ENCODE measurements around the gene ESYT2. TPM values are rescaled to one million over a fixed set of nuclear protein-coding genes. Genes with fewer than 3 reads are reported as not detected.
"Not testable (repeated sequence)": the region's sequence is repeated elsewhere in the genome, so short reads cannot be mapped to it uniquely, and the experiment has no call there.

ESYT2 gene
- total RNA-seq, 2 experiments from 2014 or later = 41.7 to 44.3 TPM

GRCh38 chr7:158720112-158720511, 109.2 kb downstream of the ESYT2 start:
- intact Hi-C loops (cut with micrococcal nuclease) = no loop called here
- Mint-ChIP-seq H3K9me3 (no peaks in the 10 kb centered on the region), H3K27ac (no peak overlapping the region), H3K27me3 (ENCODE audit: low read depth) (no peaks in the 10 kb centered on the region), H3K4me1 (ENCODE audit: low read depth) (no peaks in the 10 kb centered on the region), H3K4me3 (no peak overlapping the region), H3K36me3 (ENCODE audit: low read depth) (no peaks in the 10 kb centered on the region)
- CTCF ChIA-PET = interaction anchor here (1.7 kb wide), 1 partner anchor 11 kb away, joined by 3 read pairs; no protein-coding TSS in a partner anchor
- DNase-seq = no peak

- CTCF ChIA-PET = no interaction called here
- intact Hi-C loops (cut with micrococcal nuclease) = no loop called here
- Mint-ChIP-seq H3K4me3 (no peak overlapping the region), H3K27me3 (ENCODE audit: low read depth) (peaks cover 2% of the 10 kb centered on the region), H3K36me3 (ENCODE audit: low read depth) (no peaks in the 10 kb centered on the region), H3K9me3 (no peaks in the 10 kb centered on the region), H3K27ac (no peak overlapping the region), H3K4me1 (ENCODE audit: low read depth) (peaks cover 4% of the 10 kb centered on the region)
- DNase-seq = no peak
These were observed 112.5 kb downstream of the ESYT2 start for GRCh38 chr7:158716802-158717201.

DNA sequence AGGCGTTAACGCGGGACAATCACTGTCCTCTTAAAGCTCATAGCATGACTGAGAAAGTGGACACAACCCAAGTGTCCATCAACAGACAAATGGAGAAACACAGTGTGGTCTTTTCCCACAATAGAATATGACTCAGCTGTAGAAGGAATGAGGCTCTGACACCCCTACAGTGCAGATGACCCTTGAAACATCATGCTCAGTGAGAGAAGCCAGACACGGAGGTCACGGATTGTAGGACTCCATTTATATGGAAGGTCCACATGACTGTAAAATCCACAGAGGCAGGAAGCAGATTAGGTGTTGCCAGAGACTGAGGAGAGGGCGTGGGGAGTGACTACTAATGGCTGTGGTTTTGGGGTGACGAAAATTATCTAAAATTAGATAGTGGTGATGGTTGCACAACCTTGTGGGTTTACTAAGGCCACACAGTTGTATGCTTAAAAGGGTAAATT, 118.6 kb downstream of the ESYT2 start:
- H3K4me3 Mint-ChIP-seq = no peak overlapping the region
- no peak for DNase-seq
- H3K9me3 Mint-ChIP-seq = peaks cover 3% of the 10 kb centered on the region
- CTCF ChIA-PET = interaction anchor here (0.6 kb wide), 1 partner anchor 267 kb away, joined by 3 read pairs; no protein-coding TSS in a partner anchor
- H3K27me3 Mint-ChIP-seq (ENCODE audit: low read depth) = peaks cover 2% of the 10 kb centered on the region
- H3K4me1 Mint-ChIP-seq (ENCODE audit: low read depth) = peaks cover 9% of the 10 kb centered on the region
- no peak overlapping the region for H3K27ac Mint-ChIP-seq
- intact Hi-C loops (cut with micrococcal nuclease) = no loop called here
- no peaks in the 10 kb centered on the region for H3K36me3 Mint-ChIP-seq (ENCODE audit: low read depth)

DNA sequence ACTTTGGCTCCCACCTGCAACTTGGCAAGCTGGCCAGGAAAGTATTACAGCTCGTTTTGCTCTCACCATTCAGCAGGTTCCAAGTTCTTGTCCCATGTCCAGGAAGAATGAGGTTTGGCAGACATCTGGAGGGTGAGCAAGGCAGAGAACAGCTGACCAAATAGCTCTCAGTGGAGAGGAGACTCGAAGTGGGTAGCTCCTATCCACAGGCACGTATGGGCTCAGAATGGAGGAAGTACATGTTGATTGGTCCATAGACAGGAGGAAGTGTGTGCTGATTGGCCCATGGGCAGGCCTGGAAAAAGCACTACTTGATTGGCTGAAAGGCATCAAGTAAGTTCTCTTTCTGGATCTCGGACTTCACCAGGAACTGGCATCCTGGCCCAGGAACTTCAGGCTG, 121.7 kb downstream of the ESYT2 start:
- Mint-ChIP-seq H3K27ac (no peak overlapping the region), H3K9me3 (peaks cover 3% of the 10 kb centered on the region), H3K27me3 (ENCODE audit: low read depth) (peaks cover 2% of the 10 kb centered on the region), H3K36me3 (ENCODE audit: low read depth) (peaks cover 8% of the 10 kb centered on the region), H3K4me3 (no peak overlapping the region), H3K4me1 (ENCODE audit: low read depth) (peaks cover 23% of the 10 kb centered on the region)
- intact Hi-C loops (cut with micrococcal nuclease) = no loop called here
- DNase-seq = no peak
- CTCF ChIA-PET = interaction anchor here (0.8 to 1.1 kb wide), 2 partner anchors 18 to 269 kb away, joined by 3 to 4 read pairs; no protein-coding TSS in a partner anchor

DNA sequence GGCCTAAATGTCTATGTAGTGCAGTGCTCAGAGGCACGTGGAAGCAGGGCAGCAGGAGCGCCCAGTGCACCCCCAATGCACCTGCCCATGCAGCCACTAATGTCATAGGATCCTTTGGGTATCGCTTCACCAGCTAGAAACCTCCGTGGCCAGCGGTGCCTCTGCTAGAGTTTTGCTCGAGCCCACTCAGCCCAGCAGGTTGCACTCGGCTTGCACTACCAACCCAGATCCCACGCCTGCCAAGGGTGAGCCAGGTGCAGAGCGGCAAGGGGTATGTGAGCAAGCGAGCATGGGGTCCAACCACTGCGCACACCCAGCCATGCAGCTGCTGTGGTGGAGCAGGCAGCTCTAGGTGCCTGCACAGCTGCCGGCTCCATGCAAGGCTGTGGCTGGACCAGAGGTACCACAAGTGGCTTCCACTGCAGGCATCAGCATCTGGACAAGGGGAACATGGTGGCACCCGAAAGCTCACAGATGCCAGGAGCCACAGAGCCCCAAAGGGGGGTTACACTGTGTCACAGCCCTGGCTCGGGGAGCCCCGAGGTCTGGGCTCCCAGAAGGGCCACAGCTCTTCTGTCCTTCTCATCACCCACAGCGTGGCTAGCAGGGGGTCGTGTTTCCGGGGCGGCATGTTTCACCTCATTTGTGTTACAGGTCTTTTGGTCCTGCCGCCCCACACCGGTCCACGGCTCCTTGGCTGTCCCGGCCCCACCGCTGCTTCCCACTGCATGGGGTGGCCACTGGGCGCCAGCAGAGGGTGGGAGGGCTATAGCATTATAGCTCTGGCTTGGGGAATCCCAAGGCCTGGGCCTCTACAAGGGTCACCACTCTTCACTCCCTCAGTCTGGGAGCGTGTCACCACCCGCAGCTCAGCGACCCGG, 122.4 kb downstream of the ESYT2 start:
- peaks cover 3% of the 10 kb centered on the region for H3K9me3 Mint-ChIP-seq
- CTCF ChIA-PET = interaction anchor here (0.8 to 1.4 kb wide), 4 partner anchors 15 to 269 kb away, joined by 3 to 4 read pairs (median 4); no protein-coding TSS in a partner anchor
- H3K36me3 Mint-ChIP-seq (ENCODE audit: low read depth) = peaks cover 11% of the 10 kb centered on the region
- intact Hi-C loops (cut with micrococcal nuclease) = no loop called here
- DNase-seq = no peak
- H3K4me1 Mint-ChIP-seq (ENCODE audit: low read depth) = peaks cover 24% of the 10 kb centered on the region
- no peak overlapping the region for H3K4me3 Mint-ChIP-seq
- peaks cover under 1% of the 10 kb centered on the region for H3K27me3 Mint-ChIP-seq (ENCODE audit: low read depth)
- no peak overlapping the region for H3K27ac Mint-ChIP-seq

DNA sequence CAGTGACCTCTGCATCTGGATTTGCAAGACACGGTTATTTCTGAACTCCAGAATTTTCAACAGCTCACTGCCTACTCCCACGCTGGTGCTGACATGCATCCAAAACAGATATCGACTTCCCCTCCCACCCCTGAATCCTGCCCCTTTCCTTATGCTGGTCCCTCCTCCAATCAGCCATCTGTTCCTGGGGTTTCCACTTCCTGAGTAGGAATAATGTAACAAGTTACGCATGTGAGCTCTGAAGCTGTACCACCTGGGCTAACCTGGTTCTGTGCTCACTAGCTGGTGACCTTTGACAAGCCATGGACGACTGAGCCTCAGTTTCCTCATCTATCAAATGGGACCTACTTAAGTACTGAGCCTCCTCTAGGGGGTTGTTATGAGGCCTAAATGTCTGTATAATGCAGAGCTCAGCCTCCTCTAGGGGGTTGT, 123.0 kb downstream of the ESYT2 start:
- Mint-ChIP-seq H3K36me3 (ENCODE audit: low read depth) (peaks cover 17% of the 10 kb centered on the region), H3K27ac (no peak overlapping the region), H3K9me3 (peaks cover 3% of the 10 kb centered on the region), H3K4me3 (peak overlapping the region; percentile 22), H3K27me3 (ENCODE audit: low read depth) (no peaks in the 10 kb centered on the region), H3K4me1 (ENCODE audit: low read depth) (peaks cover 29% of the 10 kb centered on the region)
- CTCF ChIA-PET = interaction anchor here (0.9 to 1.4 kb wide), 2 partner anchors 16 to 114 kb away, joined by 3 to 4 read pairs; no protein-coding TSS in a partner anchor
- no peak for DNase-seq
- intact Hi-C loops (cut with micrococcal nuclease) = no loop called here

DNA sequence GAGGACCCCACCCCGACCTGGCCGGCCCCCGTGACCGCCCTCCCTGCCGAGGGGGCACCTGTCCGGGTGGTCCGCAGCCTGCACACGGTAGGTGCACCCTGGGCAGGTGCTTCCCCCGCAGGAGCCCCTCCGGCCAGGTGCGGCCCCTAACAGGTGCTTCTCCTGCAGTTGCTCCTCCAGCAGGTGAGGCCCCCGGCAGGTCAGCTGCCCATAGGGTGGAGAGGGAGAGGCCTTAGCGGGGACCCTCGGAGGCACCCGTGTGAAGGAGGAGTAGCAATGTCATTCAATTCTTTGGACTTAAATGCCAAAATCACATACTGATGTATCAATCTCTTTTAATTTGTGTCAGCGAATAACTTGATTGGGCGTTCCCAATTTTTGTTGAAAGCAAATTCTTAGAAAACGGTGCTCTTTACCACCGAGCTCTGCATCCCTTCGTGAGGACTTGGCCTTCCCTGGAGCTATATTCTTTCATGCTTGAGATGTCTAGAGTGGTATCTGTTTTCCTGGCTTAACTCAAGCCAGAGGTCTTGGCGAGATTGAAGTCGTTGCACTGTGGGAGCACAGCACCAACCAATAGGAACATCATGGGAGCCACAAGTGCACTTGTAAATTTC, 124.0 kb downstream of the ESYT2 start:
- Mint-ChIP-seq H3K9me3 (peaks cover 3% of the 10 kb centered on the region), H3K36me3 (ENCODE audit: low read depth) (peaks cover 25% of the 10 kb centered on the region), H3K4me3 (peak overlapping the region; percentile 82), H3K27ac (peak overlapping the region; percentile 17), H3K27me3 (ENCODE audit: low read depth) (no peaks in the 10 kb centered on the region), H3K4me1 (ENCODE audit: low read depth) (peaks cover 38% of the 10 kb centered on the region)
- CTCF ChIA-PET = interaction anchor here (0.6 to 2.2 kb wide), 5 partner anchors 35 to 272 kb away, joined by 3 to 8 read pairs (median 3); no protein-coding TSS in a partner anchor
- DNase-seq = no peak
- intact Hi-C loops (cut with micrococcal nuclease) = loop anchor here (2.0 kb wide), 1 partner anchor 271 kb away; no protein-coding TSS in a partner anchor

- H3K4me3 Mint-ChIP-seq = peak within 1 kb of the TSS; percentile 82
- H3K9me3 Mint-ChIP-seq = peaks cover 3% of the 10 kb centered on the region
- H3K4me1 Mint-ChIP-seq (ENCODE audit: low read depth) = peaks cover 38% of the 10 kb centered on the region
- CTCF ChIA-PET = interaction anchor here (1.1 to 2.2 kb wide), 3 partner anchors 35 to 272 kb away, joined by 3 to 8 read pairs (median 3); no protein-coding TSS in a partner anchor
- H3K27ac Mint-ChIP-seq = peak within 1 kb of the TSS; percentile 85
- intact Hi-C loops (cut with micrococcal nuclease) = loop anchor here (1.0 to 2.0 kb wide), 4 partner anchors 48 to 272 kb away; partner anchors contain the start of genes DYNC2I1 and ESYT2
- no peaks in the 10 kb centered on the region for H3K27me3 Mint-ChIP-seq (ENCODE audit: low read depth)
- peak; percentile 98 for DNase-seq
- H3K36me3 Mint-ChIP-seq (ENCODE audit: low read depth) = peaks cover 25% of the 10 kb centered on the region
These were observed 124.6 kb downstream of the ESYT2 start, which contains the start of gene NCAPG2 for GRCh38 chr7:158704524-158705233. TSS of gene NCAPG2 (minus strand) at chr7:158704804. CDS start at chr7:158701899, 2,905 bp downstream.

GRCh38 chr7:158703679-158704523, 125.4 kb downstream of the ESYT2 start:
- CTCF ChIA-PET = interaction anchor here (1.1 to 2.2 kb wide), 3 partner anchors 36 to 273 kb away, joined by 3 to 8 read pairs (median 3); no protein-coding TSS in a partner anchor
- H3K27me3 Mint-ChIP-seq (ENCODE audit: low read depth); DNase-seq; H3K9me3 Mint-ChIP-seq: not testable (repeated sequence)
- intact Hi-C loops (cut with micrococcal nuclease) = loop anchor here (1.0 to 2.0 kb wide), 4 partner anchors 48 to 273 kb away; partner anchors contain the start of genes DYNC2I1 and ESYT2
- H3K36me3 Mint-ChIP-seq (ENCODE audit: low read depth) = peaks cover 32% of the 10 kb centered on the region
- peak overlapping the region; percentile 85 for H3K27ac Mint-ChIP-seq
- H3K4me1 Mint-ChIP-seq (ENCODE audit: low read depth) = peaks cover 38% of the 10 kb centered on the region
- H3K4me3 Mint-ChIP-seq = peak overlapping the region; percentile 82

GRCh38 chr7:158702944-158703343, 126.4 kb downstream of the ESYT2 start:
- H3K27me3 Mint-ChIP-seq (ENCODE audit: low read depth) = no peaks in the 10 kb centered on the region
- DNase-seq = no peak
- peaks cover under 1% of the 10 kb centered on the region for H3K9me3 Mint-ChIP-seq
- H3K27ac Mint-ChIP-seq = no peak overlapping the region
- H3K36me3 Mint-ChIP-seq (ENCODE audit: low read depth) = peaks cover 37% of the 10 kb centered on the region
- H3K4me3 Mint-ChIP-seq = peak overlapping the region; percentile 82
- CTCF ChIA-PET = no interaction called here
- peaks cover 38% of the 10 kb centered on the region for H3K4me1 Mint-ChIP-seq (ENCODE audit: low read depth)
- intact Hi-C loops (cut with micrococcal nuclease) = no loop called here

DNA sequence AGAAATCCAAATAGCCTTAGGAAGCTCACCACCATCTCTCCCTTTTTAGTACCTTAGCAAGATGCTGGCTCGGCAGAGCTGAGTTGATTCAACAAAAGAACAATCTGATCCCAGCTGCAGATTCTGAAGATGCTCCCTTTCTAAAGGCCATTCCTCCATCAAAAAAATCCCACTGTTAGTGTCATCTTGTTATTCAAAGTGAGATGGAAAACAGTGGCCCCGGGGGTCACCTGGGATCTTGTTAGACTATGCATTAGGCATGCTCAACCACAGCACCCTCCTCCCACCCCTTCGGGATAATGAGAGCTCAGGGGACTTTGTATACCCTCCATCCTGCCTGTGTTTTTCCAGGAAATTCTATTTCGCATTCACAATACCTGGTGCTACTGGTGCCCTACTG, 127.1 kb downstream of the ESYT2 start:
- Mint-ChIP-seq H3K4me1 (ENCODE audit: low read depth) (peaks cover 38% of the 10 kb centered on the region), H3K27me3 (ENCODE audit: low read depth) (no peaks in the 10 kb centered on the region), H3K36me3 (ENCODE audit: low read depth) (peaks cover 37% of the 10 kb centered on the region), H3K4me3 (no peak overlapping the region), H3K9me3 (no peaks in the 10 kb centered on the region), H3K27ac (peak overlapping the region; percentile 13)
- DNase-seq = no peak
- intact Hi-C loops (cut with micrococcal nuclease) = no loop called here
- CTCF ChIA-PET = no interaction called here
